Epithelial cell of proximal tubule (primary cell): ENCODE results near the gene DMRTA2. TPM values are rescaled to one million over a fixed set of nuclear protein-coding genes. Genes with fewer than 3 reads are reported as not detected.

Source experiments
- DNase-seq: peaks from one replicate; pipeline ENCODE4 v3.0.0-alpha.2; 2011; ENCODE audit warnings: low read depth
- H3K4me3 ChIP-seq: 2 replicates; pipeline ENCODE4 v1.5.1; 2011; ENCODE audit warnings: low read depth, mild to moderate bottlenecking, low read length
- total RNA-seq: library from RNA; depleted of rRNA; stranded (reverse); fragments of >200 nt; gene quantifications from 2 replicates; pipeline ENCODE4 v1.2.3, GENCODE V29; 2015
- TF ChIP-seq, protein P1 (sequence below): conservative IDR thresholded peaks from 2 replicates; pipeline ENCODE4 v1.5.1; 2012; ENCODE audit warnings: low read depth, mild to moderate bottlenecking, low read length

The DMRTA2 gene
- total RNA-seq, 1 donor from 2014 or later = not detected

- DNase-seq = no peak
- no peak overlapping the region for H3K4me3 ChIP-seq
- TF ChIP-seq, protein P1, sequence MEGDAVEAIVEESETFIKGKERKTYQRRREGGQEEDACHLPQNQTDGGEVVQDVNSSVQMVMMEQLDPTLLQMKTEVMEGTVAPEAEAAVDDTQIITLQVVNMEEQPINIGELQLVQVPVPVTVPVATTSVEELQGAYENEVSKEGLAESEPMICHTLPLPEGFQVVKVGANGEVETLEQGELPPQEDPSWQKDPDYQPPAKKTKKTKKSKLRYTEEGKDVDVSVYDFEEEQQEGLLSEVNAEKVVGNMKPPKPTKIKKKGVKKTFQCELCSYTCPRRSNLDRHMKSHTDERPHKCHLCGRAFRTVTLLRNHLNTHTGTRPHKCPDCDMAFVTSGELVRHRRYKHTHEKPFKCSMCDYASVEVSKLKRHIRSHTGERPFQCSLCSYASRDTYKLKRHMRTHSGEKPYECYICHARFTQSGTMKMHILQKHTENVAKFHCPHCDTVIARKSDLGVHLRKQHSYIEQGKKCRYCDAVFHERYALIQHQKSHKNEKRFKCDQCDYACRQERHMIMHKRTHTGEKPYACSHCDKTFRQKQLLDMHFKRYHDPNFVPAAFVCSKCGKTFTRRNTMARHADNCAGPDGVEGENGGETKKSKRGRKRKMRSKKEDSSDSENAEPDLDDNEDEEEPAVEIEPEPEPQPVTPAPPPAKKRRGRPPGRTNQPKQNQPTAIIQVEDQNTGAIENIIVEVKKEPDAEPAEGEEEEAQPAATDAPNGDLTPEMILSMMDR = no peak
Observed at GRCh38 chr1:50427818-50428779, 4.9 kb upstream of the DMRTA2 start.

GRCh38 chr1:50427086-50427817 lies 4.0 kb upstream of the DMRTA2 start:
- H3K4me3 ChIP-seq = no peak overlapping the region
- TF ChIP-seq, protein P1 = no peak
- DNase-seq = no peak

GRCh38 chr1:50426702-50427085 lies 3.5 kb upstream of the DMRTA2 start:
- no peak for DNase-seq
- H3K4me3 ChIP-seq = no peak overlapping the region
- TF ChIP-seq, protein P1 = no peak

DNA sequence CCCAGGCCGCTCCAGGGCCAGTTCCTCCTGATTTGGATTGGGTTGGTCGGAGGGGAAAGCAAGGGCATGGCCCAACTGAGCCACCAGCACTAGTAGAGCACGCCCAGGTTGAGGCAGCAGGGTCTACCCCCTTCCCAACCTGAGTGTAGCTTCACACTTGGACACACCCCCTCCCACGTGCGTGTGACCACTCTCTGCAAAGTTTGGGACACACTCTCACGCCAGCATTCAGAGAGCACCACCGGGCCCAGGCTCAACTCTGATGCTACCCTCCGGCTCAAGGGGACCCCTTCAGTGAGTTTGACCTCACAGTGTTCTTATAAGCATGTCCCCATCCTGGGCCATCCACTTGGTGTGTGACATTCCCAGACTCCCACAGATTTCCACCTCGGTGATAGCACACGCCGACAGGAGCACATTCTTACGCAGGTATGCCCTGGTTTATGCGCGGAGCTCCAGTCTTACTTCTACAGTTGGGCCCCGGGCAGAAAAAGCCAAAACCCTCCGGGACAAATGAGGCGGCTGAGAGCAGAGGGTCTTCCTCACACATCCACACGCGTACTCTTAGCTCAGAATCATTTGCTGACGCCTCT lies 3.0 kb upstream of the DMRTA2 start:
- no peak overlapping the region for H3K4me3 ChIP-seq
- no peak for DNase-seq
- TF ChIP-seq, protein P1 = no peak

DNA sequence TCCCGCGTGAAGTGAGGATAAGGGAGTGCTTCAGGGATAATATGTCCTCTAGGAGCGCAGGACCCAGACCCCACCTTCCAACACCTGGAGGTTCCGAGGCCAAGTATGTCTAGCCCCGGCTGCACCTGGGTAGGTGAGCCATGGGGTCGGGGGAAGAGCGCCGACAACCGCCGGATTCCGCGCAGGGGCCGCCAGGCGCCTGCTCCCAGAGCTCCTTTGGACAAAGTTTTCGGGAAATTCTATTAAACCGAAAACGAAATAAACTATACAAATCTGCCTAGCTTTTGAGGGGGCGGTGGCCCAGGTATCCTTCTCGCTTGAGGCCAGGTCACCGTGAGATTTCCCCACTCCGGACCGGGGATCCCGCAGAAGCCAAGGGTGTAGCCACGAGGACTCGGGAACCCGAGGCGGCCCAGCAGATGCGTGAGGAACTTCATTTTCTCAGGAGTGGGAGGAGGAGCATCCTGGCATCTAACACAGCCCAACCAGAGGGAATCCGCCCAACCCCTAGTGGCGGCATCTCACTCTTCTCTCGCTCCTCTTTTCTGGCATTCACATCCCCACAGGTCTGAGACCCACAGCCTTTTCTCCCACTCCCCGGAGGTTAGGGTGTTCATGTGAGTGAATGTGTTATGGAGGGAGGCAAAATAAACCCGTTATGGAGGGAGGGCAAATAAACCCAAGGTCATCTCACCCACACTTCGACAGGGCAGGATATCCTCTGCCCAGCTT lies 2.3 kb upstream of the DMRTA2 start:
- TF ChIP-seq, protein P1 = no peak
- no peak for DNase-seq
- H3K4me3 ChIP-seq = no peak overlapping the region

- H3K4me3 ChIP-seq = no peak overlapping the region
- DNase-seq = no peak
- TF ChIP-seq, protein P1 = no peak
Observed at GRCh38 chr1:50424884-50425375, 1.7 kb upstream of the DMRTA2 start.
